Activated naive CD8-positive, alpha-beta T cell treated with anti-CD3 and anti-CD28 coated beads, Interleukin-2, amount 10 ng/mL, durations not matched to agents 7 days and 5 days (primary cell): Measurements from ENCODE around the gene GUSB. TPM values are rescaled to one million over a fixed set of nuclear protein-coding genes. Genes with fewer than 3 reads are reported as not detected.
"Not testable (repeated sequence)": the region's sequence is repeated elsewhere in the genome, so short reads cannot be mapped to it uniquely, and the experiment has no call there.

Source experiments
- ATAC-seq: fragments of 150-1000 bp; cut with Tn5 transposase; one replicate; pipeline ENCODE4 v1.10.0; 2021; ENCODE audit warnings: low read depth, moderate library complexity
- POLR2A ChIA-PET: fragments of 350-600 bp; sonication (Branson Sonifier 250); formaldehyde crosslinking; loops from one replicate; lab custom pipeline; 2021; ENCODE audit warnings: antibody characterized with exemption; lab: Charles Lee
- DNase-seq: peaks from one replicate; pipeline ENCODE4 v3.0.0; 2021
- H3K27ac Mint-ChIP-seq: one replicate; pipeline ENCODE4 v1.8.0; 2022; ENCODE audit warnings: mild to moderate bottlenecking, mixed read lengths
- H3K27me3 Mint-ChIP-seq: one replicate; pipeline ENCODE4 v1.8.0; 2022; ENCODE audit warnings: mild to moderate bottlenecking, moderate library complexity, mixed read lengths
- H3K36me3 Mint-ChIP-seq: one replicate; pipeline ENCODE4 v1.8.0; 2021; ENCODE audit warnings: mild to moderate bottlenecking, mixed read lengths
- H3K4me1 Mint-ChIP-seq: one replicate; pipeline ENCODE4 v1.8.0; 2021; ENCODE audit warnings: mixed read lengths
- H3K4me3 Mint-ChIP-seq: one replicate; pipeline ENCODE4 v1.8.0; 2022; ENCODE audit warnings: mild to moderate bottlenecking, moderate library complexity, mixed read lengths
- H3K9me3 Mint-ChIP-seq: one replicate; pipeline ENCODE4 v1.8.0; 2021; ENCODE audit warnings: mixed read lengths
- total RNA-seq, 2 experiments: library from RNA; stranded (reverse); gene quantifications; one replicate each; pipeline ENCODE4 v1.2.3, GENCODE V29; 2021

GUSB gene
- total RNA-seq = 10 to 100 TPM; 71.9 to 73.5 TPM

DNA sequence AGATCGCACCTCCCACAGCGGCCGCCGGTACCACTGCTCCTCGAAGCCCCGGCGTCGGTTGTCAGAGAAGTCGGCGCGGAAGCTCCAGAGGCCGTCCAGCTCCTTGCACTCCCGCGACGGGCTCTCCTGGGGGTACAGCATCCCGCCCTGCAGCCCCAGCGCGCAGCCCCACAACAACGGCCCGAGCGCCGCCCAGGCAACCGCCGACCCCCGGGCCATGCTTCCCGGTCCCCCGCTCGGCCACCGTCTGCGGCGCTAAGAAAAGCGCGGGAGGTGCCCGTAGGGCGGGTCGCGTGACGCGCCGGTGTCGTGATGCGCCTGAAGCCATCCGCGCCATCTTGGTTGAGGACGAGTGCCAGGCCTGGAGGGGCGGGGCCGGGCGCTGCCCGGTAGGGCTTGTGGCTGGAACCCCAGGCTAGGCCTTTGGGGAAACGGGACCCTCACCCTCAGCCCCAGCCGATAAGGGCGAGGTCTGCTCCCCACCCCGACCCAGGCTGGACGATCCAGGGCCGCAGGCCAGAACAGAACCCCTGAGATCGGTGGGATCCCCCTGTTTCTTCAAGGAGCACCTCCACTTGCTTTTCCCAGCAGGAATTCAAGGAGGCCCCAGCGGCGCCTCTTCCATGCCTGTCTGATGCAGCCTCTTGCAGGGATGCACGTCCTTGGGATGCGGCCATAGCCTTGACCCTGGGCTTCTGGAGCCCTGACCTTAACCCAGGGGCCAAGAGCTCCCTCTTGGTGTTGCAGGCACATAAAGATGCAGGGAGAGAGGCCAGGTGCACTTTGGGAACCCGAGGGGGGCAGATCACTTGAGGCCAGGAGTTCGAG is at the start of gene GUSB:
GUSB (minus strand) TSS at position 249 of the 828 bp plus-strand sequence; CDS start at position 219, 30 bp downstream.
- ATAC-seq (peak; percentile 81), DNase-seq (peak; percentile 92)
- Mint-ChIP-seq H3K36me3 (peaks cover 6% of the 10 kb centered on the region), H3K27ac (peak within 1 kb of the TSS; percentile 92), H3K9me3 (no peaks in the 10 kb centered on the region), H3K4me1 (peaks cover 3% of the 10 kb centered on the region), H3K27me3 (no peaks in the 10 kb centered on the region), H3K4me3 (peak within 1 kb of the TSS; percentile 92)
- POLR2A ChIA-PET = interaction anchor here (0.5 to 1.9 kb wide), 7 partner anchors 133 to 1014 kb away, joined by 3 to 6 read pairs (median 3); partner anchors contain the start of genes CRCP and SBDS

DNA sequence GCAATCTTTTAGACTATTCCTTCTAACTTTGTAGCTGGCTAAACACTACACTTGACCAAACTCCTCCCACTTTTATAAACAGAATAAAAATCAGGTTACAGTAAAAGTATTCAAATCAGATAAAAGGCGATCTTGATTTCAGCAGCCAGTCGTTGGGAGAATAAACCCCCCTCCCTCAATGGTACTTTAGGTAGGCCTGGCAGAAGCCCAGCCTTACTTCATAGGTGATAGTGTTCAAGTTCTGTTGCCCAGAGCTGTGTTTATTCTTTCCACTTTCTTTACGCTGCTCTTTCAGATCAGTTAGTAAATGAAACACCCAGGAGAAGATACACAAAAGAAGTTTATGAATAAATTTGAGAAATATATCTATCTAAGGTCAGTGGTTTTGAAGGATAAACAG is 46.3 kb upstream of the GUSB start:
- POLR2A ChIA-PET, H3K27ac Mint-ChIP-seq, H3K9me3 Mint-ChIP-seq, H3K4me1 Mint-ChIP-seq, DNase-seq, H3K4me3 Mint-ChIP-seq, ATAC-seq, H3K36me3 Mint-ChIP-seq, H3K27me3 Mint-ChIP-seq: not testable (repeated sequence)

DNA sequence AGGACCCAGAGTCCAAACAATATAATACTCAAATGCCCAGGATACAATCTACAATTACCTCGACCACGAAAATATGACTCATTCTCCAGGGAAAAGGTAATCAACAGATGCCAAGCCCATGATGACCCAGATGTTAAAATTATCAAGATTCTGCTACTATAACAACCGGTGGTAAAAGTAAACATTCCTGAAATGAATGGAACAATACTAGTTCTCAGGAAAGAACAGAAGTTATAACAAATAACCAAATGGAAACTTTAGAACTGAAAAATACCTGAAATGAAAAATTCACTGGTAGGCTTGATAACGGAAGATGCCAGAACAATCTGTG is 34.1 kb upstream of the GUSB start:
- H3K9me3 Mint-ChIP-seq = no peaks in the 10 kb centered on the region
- H3K36me3 Mint-ChIP-seq = no peaks in the 10 kb centered on the region
- H3K27ac Mint-ChIP-seq = no peak overlapping the region
- no peaks in the 10 kb centered on the region for H3K4me1 Mint-ChIP-seq
- DNase-seq = no peak
- ATAC-seq = no peak
- no peak overlapping the region for H3K4me3 Mint-ChIP-seq
- POLR2A ChIA-PET = no interaction called here
- H3K27me3 Mint-ChIP-seq = peaks cover 10% of the 10 kb centered on the region

DNA sequence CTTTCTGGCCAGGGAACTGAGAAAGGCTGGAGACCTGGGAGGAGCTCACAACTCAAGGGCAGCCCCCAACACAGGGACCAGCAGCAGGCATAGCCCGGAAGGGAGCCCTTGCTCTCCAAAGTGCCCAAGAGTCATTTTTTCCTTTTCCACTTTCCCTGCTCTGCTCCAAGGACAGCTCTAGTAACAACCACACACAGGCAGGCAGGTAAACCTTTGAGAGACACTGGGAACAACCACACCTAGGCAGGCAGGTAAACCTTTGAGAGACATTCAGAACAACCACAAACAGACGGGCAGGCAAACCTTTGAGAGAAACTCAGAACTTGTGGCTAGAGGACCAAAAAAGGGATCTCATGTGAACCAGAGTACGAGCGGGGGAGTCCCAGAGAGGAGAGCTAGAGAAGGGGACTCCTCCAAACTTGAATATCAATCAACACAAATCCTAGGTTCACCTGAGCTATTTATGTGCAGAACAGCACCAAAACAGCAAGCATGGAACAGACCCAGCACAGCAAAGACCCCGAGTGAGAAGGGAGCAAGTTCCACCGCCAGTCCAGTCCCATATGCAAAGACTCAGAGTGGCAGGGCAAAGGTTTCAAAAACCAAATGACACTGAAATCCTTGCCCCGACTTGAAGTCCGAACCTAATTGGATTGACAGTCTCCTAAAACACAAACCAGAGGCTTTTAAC is 33.6 kb upstream of the GUSB start:
- DNase-seq = no peak
- peaks cover 10% of the 10 kb centered on the region for H3K27me3 Mint-ChIP-seq
- H3K4me3 Mint-ChIP-seq = no peak overlapping the region
- no peaks in the 10 kb centered on the region for H3K9me3 Mint-ChIP-seq
- no peaks in the 10 kb centered on the region for H3K36me3 Mint-ChIP-seq
- H3K4me1 Mint-ChIP-seq = no peaks in the 10 kb centered on the region
- ATAC-seq = no peak
- POLR2A ChIA-PET = no interaction called here
- H3K27ac Mint-ChIP-seq = no peak overlapping the region

DNA sequence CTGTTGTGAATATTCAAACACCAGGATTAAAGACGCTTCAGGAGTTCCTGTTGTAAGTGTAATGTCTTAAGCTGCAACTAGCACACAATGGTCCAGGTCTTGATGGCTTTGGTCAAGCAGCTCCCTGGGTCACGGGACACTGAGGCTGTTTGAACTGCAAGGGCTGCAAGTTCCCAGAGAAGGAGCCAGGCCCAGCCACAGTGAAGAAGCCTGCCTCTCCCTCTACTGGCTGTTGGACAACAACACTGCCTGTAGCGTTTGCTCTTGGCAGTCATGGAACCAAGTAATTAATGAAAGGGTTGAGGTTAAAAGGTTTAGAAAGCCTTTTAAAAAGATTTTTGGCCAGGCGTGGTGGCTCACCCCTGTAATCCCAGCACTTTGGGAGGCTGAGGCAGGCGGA is 31.9 kb upstream of the GUSB start:
- Mint-ChIP-seq H3K27me3 (peaks cover 10% of the 10 kb centered on the region), H3K4me1 (no peaks in the 10 kb centered on the region), H3K4me3 (no peak overlapping the region), H3K9me3 (no peaks in the 10 kb centered on the region), H3K27ac (no peak overlapping the region), H3K36me3 (no peaks in the 10 kb centered on the region)
- POLR2A ChIA-PET = no interaction called here
- no peak for ATAC-seq
- no peak for DNase-seq

DNA sequence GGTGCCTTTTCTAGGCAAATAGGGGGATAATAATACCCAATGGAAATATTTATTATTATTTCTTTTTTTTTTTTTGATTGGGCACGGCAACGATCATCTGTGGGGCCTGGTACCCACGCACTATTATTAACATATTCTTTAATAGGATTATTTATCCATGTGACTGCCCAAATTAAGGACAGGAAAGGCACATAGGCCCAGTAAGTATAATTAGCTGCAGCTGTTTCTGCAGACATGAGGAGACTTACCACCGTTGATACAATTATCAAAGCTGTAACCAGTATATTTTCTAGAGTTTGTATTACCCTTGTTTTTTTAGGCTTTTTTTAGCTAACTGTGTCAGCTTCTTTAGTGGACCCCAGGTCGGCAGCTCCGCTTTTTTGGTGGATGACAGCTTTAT is 25.2 kb upstream of the GUSB start:
- POLR2A ChIA-PET = no interaction called here
- Mint-ChIP-seq H3K9me3 (no peaks in the 10 kb centered on the region), H3K4me1 (no peaks in the 10 kb centered on the region), H3K36me3 (no peaks in the 10 kb centered on the region), H3K27me3 (no peaks in the 10 kb centered on the region), H3K4me3 (no peak overlapping the region), H3K27ac (no peak overlapping the region)
- DNase-seq (no peak), ATAC-seq (no peak)

DNA sequence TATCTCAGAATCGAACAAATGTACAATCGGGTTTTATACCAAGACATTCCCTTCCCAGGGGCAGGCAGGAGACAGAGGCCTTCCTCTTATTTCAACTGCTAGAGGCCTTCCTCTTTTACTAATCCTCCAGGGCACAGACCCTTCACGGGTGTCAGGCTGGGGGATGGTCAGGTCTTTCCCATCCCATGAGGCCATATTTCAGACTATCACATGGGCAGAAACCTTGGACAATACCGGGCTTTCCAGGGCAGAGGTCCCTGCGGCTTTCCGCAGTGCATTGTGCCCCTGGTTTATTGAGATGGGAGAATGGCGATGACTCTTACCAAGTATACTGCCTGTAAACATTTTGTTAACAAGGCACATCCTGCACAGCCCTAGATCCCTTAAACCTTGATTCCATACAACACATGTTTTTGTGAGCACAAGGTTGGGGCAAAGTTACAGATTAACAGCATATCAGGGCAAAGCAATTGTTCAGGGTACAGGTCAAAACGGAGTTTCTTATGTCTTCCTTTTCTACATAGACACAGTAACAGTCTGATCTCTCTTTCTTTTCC is 23.2 kb upstream of the GUSB start:
- H3K36me3 Mint-ChIP-seq, H3K27me3 Mint-ChIP-seq, H3K27ac Mint-ChIP-seq, H3K4me1 Mint-ChIP-seq, POLR2A ChIA-PET, H3K9me3 Mint-ChIP-seq, H3K4me3 Mint-ChIP-seq, DNase-seq, ATAC-seq: not testable (repeated sequence)

DNA sequence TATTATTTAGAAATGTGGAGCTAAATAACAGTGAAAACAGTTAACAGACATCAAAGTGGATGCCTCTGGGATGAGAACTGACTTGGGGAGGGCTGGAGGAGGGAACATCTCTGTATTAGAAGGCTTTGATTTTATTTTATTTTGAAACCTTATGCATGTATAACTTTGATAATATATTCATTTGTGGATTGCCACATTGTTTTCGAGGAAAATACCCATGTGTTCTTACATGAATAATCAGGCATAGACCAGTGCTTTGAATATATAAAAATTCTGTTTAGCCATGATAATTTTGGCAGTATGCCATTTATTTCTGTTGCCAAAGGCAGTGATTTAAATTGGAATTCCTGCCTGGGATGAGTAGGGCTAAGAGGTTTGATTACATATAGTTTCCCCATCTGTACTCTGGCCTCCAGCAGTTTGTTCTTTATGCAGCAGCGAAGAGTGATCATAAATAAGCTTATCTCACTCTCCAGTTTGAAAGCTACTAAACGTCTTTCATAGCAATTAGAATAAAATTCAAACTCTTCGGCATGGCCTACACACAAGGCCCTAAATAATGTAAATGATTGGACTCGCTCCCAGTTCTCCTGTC is 18.9 kb upstream of the GUSB start:
- ATAC-seq = not testable (repeated sequence)

DNA sequence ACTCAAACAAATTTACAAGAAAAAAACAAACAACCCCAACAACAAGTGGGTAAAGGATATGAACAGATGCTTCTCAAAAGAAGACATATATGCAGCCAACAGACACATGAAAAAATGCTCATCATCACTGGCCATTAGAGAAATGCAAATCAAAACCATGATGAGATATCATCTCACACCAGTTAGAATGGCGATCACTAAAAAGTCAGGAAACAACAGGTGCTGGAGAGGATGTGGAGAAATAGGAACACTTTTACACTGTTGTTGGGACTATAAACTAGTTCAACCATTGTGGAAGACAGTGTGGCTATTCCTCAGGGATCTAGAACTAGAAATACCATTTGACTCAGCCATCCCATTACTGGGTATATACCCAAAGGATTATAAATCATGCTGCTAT is 13.0 kb upstream of the GUSB start:
- DNase-seq, H3K4me1 Mint-ChIP-seq, H3K36me3 Mint-ChIP-seq, H3K27me3 Mint-ChIP-seq, H3K9me3 Mint-ChIP-seq, H3K27ac Mint-ChIP-seq, H3K4me3 Mint-ChIP-seq, ATAC-seq, POLR2A ChIA-PET: not testable (repeated sequence)

More for the DNA sequence above, 18.9 kb upstream of the GUSB start:
- H3K36me3 Mint-ChIP-seq, DNase-seq, H3K4me1 Mint-ChIP-seq, H3K4me3 Mint-ChIP-seq, H3K9me3 Mint-ChIP-seq, POLR2A ChIA-PET, H3K27ac Mint-ChIP-seq, H3K27me3 Mint-ChIP-seq: not testable (repeated sequence)

DNA sequence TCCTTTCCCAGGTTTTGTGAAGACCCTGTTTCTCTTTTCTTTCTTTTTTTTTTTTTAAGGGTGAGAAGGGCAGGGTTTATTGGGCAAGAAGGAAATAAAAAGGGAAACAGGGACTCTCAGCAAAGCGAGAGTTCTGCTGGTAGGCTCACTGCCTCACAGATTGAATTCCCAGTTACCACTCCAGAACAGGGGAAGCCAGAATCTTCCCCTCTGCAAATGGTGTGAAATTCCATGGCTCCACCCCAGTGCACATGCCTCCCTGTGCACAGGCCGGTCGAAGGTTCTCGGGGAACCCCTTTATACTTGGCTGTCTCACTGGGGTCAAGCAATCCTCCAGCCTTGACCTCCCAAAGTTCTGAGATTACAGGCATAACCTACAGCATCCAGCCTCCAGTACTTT is 10.5 kb upstream of the GUSB start:
- Mint-ChIP-seq H3K36me3 (no peaks in the 10 kb centered on the region), H3K9me3 (no peaks in the 10 kb centered on the region), H3K27ac (no peak overlapping the region), H3K27me3 (no peaks in the 10 kb centered on the region), H3K4me3 (no peak overlapping the region), H3K4me1 (no peaks in the 10 kb centered on the region)
- POLR2A ChIA-PET = no interaction called here
- ATAC-seq (no peak), DNase-seq (no peak)

DNA sequence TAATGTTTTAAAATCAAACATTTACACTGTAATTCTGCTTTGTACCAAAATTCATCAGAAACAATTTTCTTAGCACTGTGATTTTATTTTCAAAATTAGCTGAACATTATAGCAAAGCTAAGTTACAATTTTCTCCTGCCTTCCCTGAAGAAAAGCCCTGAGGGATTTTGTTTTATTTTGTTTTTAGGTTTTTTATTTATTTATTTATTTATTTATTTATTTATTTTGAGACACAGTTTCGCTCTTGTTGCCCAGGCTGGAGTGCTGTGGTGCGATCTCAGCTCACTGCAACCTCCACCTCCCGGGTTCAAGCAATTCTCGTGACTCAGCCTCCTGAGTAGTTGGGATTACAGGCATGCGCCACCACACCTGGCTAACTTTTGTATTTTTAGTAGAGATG is 9.8 kb upstream of the GUSB start:
- H3K36me3 Mint-ChIP-seq, H3K9me3 Mint-ChIP-seq, H3K4me3 Mint-ChIP-seq, H3K4me1 Mint-ChIP-seq, H3K27me3 Mint-ChIP-seq, POLR2A ChIA-PET, H3K27ac Mint-ChIP-seq, DNase-seq, ATAC-seq: not testable (repeated sequence)

DNA sequence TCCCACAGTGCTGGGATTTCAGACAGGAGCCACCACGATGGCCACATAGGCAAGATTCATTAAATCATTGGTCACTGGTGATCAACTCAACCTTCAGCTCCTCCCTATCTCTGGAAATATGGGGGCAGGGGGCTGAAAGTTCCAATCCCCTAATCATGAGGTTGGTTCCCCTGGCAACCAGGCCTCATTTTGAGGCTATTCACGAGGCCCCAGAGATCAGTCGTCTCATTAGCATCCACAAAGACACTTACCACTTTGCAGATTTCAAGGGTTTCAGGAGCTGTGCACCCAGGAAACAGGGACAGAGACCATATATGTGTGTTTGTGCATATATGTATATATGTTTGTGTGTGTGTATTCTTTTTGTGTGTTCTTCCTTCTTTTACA is 7.7 kb upstream of the GUSB start:
- no peak for ATAC-seq
- Mint-ChIP-seq H3K4me3 (no peak overlapping the region), H3K4me1 (no peaks in the 10 kb centered on the region), H3K27ac (no peak overlapping the region), H3K36me3 (no peaks in the 10 kb centered on the region), H3K27me3 (no peaks in the 10 kb centered on the region), H3K9me3 (no peaks in the 10 kb centered on the region)
- POLR2A ChIA-PET = no interaction called here
- DNase-seq = no peak

DNA sequence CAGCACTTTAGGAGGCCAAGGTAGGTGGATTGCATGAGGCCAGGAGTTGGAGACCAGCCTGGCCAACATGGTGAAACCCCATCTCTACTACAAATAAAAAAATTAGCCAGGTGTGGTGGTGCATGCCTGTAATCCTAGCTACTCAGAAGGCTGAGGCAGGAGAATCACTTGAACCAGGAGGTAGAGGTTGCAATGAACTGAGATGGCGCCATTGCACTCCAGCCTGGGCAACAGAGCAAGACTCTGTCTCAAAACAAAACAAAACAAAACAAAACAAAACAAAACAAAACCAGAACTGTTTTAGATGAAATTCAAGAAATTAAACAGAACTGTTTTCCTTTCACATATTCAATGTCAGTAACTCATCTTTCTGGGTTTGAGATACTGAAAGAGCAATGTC is 6.5 kb upstream of the GUSB start:
- POLR2A ChIA-PET = interaction anchor here (0.6 kb wide), 1 partner anchor 177 kb away, joined by 3 read pairs; no protein-coding TSS in a partner anchor
- H3K27me3 Mint-ChIP-seq, H3K4me3 Mint-ChIP-seq, H3K4me1 Mint-ChIP-seq, DNase-seq, H3K36me3 Mint-ChIP-seq, H3K9me3 Mint-ChIP-seq, ATAC-seq, H3K27ac Mint-ChIP-seq: not testable (repeated sequence)
